Forelimb muscle (tissue), 1 donor: ENCODE results near the gene ABCC9. TPM values are rescaled to one million over a fixed set of nuclear protein-coding genes. Genes with fewer than 3 reads are reported as not detected.

Experiments used
- DNase-seq: peaks from one replicate; pipeline ENCODE4 v3.0.0-alpha.2; 2013; ENCODE audit warnings: low read depth
- polyA plus RNA-seq: library from polyadenylated mRNA; unstranded; fragments of 120-200 nt; gene quantifications from one replicate; pipeline ENCODE4 v1.2.1, GENCODE V29; 2013; ENCODE audit not compliant: insufficient read length

The ABCC9 gene
- polyA plus RNA-seq, result 83.9 TPM

DNA sequence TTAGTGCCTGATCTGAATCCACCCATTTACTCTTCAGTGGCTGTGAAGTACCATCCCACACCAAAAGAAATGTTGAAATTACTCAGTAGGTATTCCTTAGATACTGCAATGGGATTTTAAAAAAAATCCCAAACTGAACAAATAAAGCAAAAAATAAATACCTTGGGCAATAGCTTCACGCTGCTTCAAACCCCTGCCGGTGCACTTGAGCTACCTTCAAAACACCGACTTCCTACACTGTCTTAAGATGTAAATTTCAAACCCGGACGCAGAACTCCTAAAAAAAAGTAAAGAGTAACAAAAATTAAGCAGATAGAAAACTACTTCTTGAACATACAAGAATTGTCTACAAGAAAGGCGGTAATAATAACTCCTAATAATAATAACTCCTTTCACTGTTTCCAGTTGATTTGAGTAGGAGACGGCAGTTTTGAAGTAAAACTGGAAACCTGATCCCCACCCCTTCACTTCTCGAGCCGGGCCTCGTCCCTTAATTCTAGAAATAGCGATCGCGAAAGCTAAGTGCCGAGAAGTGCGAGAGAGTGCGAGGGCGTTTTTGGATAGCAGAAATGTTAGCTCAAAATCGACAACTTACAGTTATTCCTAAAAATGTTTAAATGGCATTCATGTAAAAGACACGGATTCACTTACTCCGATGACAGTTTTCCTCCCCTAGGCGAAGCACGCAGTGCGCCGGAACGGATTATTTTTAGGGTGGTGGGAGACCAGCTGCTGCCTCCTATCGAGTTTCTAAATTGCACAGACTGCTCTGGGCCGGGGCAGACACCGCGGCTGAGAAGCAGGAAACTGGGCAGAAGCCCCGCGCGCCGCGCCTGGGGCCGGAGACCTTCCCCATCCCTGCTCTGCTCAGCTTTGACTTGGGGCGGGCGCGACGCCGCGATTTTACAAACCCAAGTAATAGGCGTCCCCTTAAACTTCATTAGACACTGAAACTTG is at the start of gene ABCC9:
ABCC9 (minus strand) TSS at position 878 of the 957 bp plus-strand sequence. CDS start 4,752 bp downstream, outside the sequence.
- peak; percentile 38 for DNase-seq

DNA sequence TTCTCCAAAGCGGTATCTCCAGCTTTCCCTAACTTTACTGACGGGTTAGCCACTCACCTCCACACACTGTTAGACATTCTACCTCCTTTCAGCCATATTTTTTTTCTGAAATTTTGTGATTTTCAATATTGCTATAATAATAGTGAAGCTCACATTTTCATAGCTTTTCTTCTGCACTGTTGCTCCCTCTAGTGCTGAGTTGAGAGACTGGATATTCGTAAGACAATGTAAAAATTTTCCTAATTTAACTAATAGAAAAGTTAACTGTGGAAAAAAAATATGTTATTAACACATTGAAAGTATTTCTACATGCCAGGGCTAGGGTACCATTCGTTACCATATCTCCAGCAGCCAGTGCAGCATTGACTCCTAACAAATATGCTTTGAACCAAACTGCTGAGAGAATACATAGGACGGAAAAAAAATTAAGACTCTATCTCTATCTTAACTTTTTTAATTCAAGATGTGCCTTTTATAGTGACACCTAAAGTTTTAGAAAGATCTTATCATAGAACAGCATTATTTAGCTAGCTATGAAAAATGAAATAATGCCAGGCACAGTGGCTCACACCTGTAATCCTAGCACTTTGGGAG is 48.7 kb upstream of the ABCC9 start:
- no peak for DNase-seq

DNA sequence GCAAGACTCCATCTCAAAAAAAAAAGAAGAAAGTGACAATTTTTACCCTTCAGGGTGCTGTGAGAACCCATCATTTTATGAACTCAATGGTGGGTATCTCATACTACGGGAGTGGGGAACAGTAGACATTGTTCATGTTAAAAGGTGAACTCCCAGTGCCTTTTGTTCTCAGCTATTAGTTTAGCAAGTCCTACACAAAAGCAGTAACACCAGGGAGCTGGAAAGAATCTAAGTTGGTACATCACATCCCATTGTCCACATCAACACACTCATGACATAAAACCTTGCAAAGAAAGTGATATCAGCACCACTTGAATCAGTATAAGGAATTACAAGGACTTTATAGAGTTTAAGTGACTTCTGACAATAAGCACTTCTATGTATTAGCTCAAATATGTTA is 47.4 kb upstream of the ABCC9 start:
- no peak for DNase-seq

DNA sequence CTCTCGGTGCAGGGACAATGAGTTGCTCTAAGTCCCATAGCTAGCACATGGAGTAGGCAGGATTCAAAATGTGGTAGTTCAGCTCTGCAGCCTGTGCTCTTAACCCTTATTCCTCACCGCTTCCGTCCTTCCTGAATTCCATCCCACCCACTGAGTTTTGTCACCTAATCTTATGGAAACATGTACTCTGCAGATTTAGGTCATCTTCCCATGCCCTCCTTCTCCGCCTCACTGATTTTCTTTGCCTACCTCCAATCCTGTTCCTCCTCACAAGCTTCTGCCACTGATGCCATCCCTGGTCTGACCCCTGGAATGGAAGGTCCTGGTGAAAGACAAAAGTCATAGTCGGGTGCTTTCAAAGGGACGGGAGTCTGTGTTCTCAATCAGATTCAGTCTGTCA is 46.5 kb upstream of the ABCC9 start:
- DNase-seq, result no peak

DNA sequence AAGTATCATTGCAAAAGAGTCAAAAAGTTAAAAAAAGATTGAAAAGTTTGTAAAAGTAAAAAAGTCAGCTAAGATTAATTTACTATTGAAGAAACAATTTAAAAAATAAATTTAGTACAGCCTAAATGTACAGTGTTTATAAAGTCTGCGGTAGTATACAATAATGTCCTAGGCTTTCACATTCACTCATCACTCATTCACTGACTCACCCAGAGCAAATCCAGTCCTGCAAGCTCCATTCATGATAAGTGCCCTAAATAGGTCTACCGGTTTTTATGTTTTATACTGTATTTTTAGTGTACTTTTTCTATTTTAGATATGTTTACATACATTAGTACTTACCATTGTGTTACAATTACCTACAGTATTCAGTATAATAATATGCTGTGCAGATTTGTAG is 43.9 kb upstream of the ABCC9 start:
- DNase-seq, result no peak

DNA sequence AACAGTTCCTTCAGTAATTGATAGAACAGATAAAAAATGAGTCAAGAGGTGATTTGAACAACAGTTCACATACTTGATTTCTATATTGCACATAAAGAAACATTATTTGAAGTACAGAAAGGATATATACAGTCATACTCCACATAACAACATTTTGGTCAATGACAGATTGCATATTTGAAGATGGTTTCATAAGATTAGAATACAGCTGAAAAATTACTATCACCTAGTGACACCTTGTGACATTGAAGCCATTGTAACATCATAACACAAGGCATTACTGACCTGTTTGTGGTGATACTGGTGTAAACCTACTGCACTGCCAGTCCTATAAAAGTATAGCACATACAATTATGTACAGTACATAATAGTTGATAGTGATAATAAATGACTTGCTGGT is 43.1 kb upstream of the ABCC9 start:
- DNase-seq, result no peak

DNA sequence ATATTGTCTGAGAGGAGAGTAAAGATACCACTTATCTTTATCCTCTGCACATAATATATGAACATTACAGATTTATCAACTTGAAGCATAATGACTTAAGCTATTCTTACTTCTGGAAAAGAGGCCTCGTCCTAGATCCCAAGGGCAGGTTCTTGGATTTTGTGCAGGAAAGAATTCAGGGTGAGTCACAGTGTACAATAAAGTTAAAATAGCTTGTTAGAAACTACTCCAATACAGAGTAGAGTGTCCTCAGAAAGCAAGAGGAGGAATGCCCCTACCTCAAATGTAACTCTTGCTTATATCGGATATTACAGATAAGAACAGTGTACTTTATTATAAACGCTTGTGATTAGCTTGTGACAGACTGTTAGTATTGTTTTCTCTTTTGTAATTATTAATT is 41.9 kb upstream of the ABCC9 start:
- DNase-seq, result no peak

DNA sequence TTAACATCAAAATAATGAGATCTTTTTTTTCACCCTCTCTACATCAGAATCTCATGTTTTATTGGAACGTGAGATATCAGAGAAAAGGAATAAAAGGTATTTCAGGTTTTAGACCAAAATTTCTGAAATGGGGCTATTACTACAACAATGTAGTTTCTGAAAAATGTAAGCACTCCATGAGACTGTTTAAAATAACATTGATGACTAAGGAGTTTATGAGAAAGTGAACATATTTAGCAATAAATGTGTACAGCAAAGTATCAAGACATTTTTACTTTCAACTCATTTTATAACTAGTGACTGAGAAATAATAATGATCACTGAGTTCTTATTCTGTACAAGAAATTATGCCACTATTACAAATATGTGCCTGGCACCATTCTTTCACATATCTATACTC is 39.3 kb upstream of the ABCC9 start:
- DNase-seq, result no peak

DNA sequence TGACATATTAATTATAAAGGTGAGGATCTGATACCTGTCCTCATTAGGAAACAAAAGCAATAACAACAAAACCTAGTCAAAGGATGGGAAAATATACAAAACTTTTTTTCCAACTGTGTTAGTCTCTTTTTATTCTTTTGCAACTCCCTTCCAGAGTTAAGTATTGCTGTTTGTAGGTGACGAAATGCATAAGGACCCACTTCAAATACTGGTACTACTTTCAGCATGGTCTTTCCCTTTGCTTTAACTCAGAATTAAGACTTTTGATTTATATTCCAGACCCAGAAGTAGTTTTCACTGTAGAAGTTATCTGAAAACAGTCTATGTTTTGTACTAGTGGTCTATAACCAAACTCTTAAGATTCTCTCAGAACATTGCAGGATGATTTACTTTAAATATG is 34.1 kb upstream of the ABCC9 start:
- no peak for DNase-seq

DNA sequence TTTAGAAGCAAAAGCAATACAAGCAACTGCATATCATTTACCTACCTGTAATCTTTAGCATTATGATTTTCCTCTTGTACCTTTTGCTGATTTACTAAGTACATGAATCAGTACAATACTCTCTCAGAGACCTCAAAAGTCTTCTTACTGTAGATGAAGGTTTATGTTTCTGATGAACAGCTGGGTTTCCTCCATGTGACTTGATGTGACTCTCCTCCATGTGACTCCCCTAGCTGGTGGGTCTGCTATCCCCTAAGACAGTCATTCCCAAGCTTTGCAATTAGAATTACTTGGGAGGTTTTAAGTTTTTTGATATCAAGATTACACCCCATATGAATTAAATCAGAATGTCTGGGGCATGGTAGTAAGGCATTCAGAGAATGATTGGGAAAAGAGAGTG is 32.0 kb upstream of the ABCC9 start:
- no peak for DNase-seq

DNA sequence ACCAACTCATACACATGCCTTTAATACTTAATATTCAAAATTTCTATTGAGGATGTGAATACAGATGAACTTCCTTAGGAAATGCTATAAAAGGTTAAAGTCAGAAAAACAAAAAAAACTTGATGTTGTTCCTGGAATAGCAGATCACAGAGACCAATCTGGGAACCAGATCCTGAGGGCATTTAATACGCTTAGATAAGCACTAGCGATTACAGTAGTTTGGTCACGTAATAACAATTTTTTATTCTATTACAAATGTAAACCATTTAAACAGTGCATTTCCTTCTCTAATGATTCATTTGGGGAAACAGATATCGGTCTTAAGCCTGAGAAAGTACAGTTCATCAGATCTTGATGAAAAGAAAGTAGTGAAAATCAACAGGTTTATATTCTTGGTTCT is 30.8 kb upstream of the ABCC9 start:
- DNase-seq, result no peak

DNA sequence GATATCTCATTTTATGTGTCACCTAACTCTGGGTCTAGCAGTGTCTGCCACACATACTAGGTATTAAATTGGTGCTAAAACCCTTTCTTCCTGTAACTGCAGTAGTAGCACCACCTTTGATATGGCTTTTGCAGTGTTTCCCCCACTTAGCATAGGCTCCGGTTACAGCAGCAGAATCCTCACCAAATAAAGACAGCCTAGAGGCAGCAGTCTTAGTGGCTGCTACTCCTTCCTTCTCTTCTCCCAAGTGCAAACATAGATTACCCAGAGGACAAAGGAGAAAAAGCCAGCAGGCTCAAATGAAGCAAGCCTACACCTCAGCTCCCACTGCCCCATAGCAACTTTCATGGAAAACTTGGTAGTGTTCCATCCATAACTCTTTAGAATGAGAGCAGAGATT is 30.1 kb upstream of the ABCC9 start:
- no peak for DNase-seq

DNA sequence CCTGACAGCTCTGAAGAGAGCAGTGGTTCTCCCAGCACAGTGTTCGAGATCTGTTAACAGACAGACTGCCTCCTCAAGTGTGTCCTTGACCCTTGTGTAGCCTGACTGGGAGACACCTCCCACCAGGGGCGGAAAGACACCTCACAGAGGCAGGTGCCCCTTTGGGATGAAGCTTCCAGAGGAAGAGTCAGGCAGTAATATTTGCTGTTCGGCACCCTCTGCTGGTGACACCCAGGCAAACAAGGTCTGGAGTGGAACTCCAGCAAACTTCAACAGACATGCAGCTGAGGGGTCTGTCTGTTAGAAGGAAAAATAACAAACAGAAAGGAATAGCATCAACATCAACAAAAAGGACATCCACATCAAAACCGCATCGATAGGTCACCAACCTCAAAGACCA is 21.6 kb upstream of the ABCC9 start:
- no peak for DNase-seq

DNA sequence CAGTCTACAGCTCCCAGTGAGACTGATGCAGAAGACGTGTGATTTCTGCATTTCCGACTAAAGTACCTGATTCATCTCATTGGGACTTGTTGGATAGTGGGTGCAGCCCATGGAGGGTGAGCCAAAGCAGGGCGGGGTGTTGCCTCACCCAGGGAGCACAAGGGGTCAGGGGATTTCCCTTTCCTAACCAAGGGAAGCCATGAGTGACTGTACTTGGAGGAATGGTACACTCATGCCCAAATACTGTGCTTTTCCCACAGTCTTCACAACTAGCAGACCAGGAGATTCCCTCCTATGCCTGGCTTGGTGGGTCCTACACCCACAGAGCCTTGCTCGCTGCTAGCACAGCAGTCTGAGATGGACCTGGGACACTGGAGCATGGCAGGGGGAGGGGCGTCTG is 21.0 kb upstream of the ABCC9 start:
- no peak for DNase-seq

DNA sequence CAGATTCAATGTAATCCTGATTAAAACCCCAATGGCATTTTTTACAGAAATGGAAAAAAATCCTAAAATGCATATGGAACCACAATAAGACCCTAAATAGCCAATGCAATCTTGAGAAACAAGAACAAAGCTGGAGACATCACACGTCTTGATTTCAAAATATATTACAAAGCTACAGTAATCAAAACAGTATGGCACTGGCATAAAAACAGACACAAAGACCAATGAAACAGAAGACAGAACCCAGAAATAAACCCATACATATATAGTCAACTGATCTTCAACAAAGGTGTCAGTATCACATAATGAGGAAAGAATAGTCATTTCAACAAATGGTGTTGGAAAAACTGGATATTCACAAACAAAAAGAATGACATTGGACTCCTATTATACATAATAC is 9.4 kb upstream of the ABCC9 start:
- no peak for DNase-seq

DNA sequence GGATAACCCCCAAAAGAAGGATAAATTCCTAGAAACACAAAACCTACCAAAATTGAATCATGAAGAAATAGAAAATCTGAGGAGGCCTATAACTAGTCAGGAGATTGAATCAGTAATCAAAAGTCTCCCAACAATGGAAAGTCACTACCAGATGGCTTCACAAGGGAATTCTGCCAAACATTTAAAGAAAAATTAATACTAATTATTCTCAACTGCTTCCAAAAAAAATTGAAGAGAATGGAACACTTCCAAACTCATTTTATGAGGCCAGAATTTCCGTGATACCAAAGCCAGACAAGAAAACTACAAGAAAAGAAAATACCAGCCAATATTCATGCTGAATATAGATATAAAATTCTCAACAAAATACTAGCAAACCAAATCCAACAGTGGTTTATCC is 7.8 kb upstream of the ABCC9 start:
- DNase-seq, result no peak

DNA sequence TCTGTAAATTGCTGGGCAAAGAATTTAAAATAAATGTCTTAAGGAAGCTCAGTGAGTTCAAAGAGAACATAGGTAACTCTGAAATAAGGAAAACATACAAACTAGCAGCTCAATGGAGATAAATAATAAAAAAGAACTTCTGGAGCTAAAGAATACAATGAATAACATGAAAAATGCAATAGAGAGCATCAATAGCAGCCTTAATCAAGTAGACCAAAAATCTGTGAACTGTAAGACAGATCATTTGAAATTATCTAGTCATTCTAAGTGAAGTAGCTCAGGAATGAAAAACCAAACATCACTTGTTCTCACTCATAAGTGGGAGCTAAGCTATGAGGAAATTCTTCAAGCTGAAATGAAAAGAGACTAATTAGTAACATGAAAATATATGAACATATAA is 5.8 kb upstream of the ABCC9 start:
- DNase-seq, result no peak

DNA sequence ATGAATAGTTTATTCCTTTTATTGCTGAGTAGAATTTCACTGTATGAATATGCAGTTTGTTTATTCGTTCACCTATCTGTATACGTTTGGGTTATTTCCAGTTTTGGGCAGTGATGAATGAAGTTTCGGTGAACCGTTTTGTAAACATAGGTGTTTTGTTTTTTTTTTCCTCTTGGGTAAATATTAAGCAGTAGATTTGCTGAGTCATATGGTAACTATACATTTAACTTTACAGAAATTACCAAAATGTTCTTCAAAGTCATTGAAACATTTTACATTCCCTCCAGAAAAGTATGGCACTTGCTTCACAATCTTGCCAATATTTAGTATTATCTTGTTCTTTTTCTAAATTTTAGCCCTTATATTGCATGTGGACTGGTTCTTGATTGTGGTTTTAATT is 3.8 kb upstream of the ABCC9 start:
- no peak for DNase-seq

DNA sequence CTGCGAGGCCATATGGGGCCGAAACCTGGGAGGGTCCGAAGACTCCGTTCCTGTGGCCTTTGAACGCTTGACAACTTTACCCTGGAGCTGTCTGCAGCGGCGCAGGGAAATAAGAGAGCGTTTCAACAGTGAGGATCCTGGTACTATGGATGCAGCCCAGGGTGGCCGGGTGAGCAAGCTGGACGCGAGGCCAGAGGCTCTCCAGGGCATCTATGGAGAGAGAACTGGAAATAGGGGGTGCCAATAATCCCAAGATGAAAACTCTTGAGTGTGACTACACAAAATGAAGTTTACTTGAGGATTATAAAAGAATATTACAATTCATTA is 1.1 kb upstream of the ABCC9 start:
- no peak for DNase-seq

DNA sequence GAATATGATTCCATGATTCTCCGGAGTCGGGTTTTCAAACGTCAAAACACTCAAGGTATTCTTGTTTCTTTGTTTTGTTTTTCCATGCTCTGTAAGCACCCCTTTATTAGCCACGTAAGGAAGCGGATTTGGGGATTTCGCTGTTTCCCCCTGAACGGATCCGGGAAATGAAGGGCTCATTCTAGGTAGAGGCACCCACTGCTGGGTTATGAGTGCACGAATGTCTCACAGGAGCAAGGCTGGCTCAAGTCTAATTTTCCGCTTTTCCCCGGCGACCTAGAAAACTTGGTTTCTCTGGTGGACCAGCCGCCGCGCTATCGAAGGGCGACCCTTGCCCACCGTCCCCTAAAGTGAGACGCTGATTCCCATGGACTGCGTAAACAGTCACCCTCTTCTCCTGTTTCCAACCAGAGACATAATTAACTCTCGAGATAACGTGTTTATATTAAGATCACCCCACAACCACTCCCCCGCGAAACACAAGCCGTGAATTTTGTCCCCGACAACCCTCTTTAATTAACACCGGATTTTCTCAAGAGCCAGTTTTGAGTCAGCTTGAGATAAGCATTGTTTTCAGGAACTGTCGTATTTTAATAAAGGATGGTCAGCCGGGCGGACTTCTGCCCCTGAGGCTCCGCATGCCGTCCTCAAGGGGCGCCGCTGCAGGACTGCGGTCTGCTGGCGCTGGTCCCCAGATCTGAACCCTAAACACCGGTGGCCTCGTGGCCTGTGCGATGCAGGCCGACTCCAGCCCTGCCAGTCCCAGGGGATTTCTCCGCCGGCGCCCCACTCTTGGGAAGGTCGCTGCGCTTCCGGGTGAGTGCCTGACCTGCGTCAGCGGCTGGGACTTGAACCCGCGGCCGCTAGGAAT is 515 bp upstream of the ABCC9 start:
- DNase-seq, result peak; percentile 11

DNA sequence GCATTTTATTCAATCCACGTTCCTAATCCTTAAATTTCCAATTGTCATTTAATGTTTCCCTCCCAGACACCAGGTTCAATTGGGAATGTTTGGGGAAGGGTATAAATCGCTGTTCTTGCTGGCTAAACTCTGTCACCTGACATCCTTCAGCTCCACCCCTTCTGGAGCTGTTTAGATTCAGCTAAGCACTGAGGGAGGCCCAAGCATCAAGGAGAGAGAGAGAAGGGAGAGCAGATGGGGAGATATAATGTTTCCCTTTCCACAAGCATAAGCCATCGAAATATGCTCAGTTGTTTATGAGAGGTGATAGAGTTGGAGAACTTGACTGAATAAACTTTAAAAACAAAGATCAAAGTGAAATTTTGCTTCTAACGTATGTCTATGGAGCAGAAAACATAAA is 1.8 kb downstream of the ABCC9 start:
- DNase-seq, result peak; percentile 25

DNA sequence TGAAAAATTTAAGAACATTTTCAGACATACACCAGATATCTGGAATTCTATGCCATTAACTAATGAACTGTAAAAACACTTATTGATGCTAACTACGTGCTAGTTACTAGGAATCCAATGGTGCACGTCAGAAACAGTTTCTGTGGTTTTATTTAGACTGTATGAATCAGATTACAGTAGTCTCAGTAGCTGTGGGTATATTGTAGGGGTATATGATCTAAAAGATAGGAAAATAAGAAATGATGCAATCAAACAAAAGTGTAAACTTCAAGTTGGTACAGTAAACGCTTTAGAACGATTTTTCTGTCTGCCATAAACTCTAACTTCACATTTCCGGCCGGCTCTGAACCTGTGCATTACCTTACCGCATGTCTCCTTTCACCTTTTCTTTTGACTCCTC is 2.3 kb downstream of the ABCC9 start:
- no peak for DNase-seq

DNA sequence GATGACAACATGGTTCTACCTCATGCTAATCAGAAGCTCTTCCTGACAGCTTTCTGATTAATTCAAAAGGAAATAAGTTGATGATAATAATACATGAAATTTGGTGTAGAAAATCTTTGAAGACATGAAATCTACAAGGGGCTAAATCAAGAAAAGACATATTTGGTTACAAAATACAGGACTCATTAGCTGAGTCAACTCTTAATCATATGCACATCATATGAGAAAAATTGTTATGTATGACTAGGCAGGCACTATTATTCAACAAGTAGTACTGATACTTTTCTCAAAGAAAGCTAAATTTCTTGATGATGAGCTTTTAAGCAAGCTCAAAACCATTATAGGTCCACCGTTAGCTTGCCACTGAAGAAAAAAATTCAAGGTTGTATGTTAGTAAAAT is 7.1 kb downstream of the ABCC9 start:
- no peak for DNase-seq
